H9 (cell line): ENCODE results near the gene SYNE3. TPM values are rescaled to one million over a fixed set of nuclear protein-coding genes. Genes with fewer than 3 reads are reported as not detected.

Experiments
- DNase-seq: peaks from one replicate; pipeline ENCODE4 v3.0.0-alpha.2; 2017
- H2AFZ ChIP-seq: one replicate; pipeline ENCODE4 v1.6.1; 2013; ENCODE audit warnings: mild to moderate bottlenecking, low read length, control low read depth, moderate library complexity
- H2AK5ac ChIP-seq: 2 replicates; pipeline ENCODE4 v1.6.1; 2013; ENCODE audit warnings: low read length, control low read depth, mixed read lengths; ENCODE audit not compliant: insufficient read length
- H2BK120ac ChIP-seq: one replicate; pipeline ENCODE4 v1.6.1; 2013; ENCODE audit warnings: low read depth, mild to moderate bottlenecking, low read length, control low read depth, inconsistent platforms; ENCODE audit not compliant: poor library complexity, severe bottlenecking
- H2BK12ac ChIP-seq: 2 replicates; pipeline ENCODE4 v1.6.1; 2013; ENCODE audit warnings: low read length, control low read depth, mixed read lengths, low read depth; ENCODE audit not compliant: insufficient read length
- H2BK15ac ChIP-seq: 2 replicates; pipeline ENCODE4 v1.6.1; 2013; ENCODE audit warnings: low read depth, low read length, control low read depth
- H2BK20ac ChIP-seq: one replicate; pipeline ENCODE4 v1.6.1; 2013; ENCODE audit warnings: low read depth, mild to moderate bottlenecking, low read length, control low read depth, inconsistent platforms; ENCODE audit not compliant: poor library complexity, severe bottlenecking
- H2BK5ac ChIP-seq: 2 replicates; pipeline ENCODE4 v1.6.1; 2013; ENCODE audit warnings: low read length, control low read depth, mixed read lengths; ENCODE audit not compliant: insufficient read length
- H3K14ac ChIP-seq: 2 replicates; pipeline ENCODE4 v1.6.1; 2013; ENCODE audit warnings: low read length, control low read depth; ENCODE audit not compliant: insufficient read depth
- H3K18ac ChIP-seq: 2 replicates; pipeline ENCODE4 v1.6.1; 2013; ENCODE audit warnings: low read depth, mild to moderate bottlenecking, mixed read lengths, low read length, control low read depth; ENCODE audit not compliant: insufficient read length
- H3K23ac ChIP-seq: 2 replicates; pipeline ENCODE4 v1.6.1; 2013; ENCODE audit warnings: low read length, control low read depth, mixed read lengths, low read depth; ENCODE audit not compliant: insufficient read length
- H3K23me2 ChIP-seq: 2 replicates; pipeline ENCODE4 v1.6.1; 2013; ENCODE audit warnings: low read depth, mild to moderate bottlenecking, mixed read lengths, low read length, control low read depth; ENCODE audit not compliant: insufficient read length, poor library complexity, severe bottlenecking
- H3K27ac ChIP-seq: 2 replicates; pipeline ENCODE4 v1.5.1; 2013; ENCODE audit warnings: low read length, control low read depth, mixed read lengths, low read depth; ENCODE audit not compliant: insufficient read length
- H3K27me3 ChIP-seq: 2 replicates; pipeline ENCODE4 v1.6.1; 2013; ENCODE audit warnings: low read length, control low read depth, inconsistent platforms; ENCODE audit not compliant: insufficient read depth
- H3K4ac ChIP-seq: 2 replicates; pipeline ENCODE4 v1.6.1; 2013; ENCODE audit warnings: low read depth, mild to moderate bottlenecking, control low read depth, inconsistent platforms, low read length, moderate library complexity
- H3K4me1 ChIP-seq: 2 replicates; pipeline ENCODE4 v1.6.1; 2013; ENCODE audit warnings: low read length, control low read depth, inconsistent platforms; ENCODE audit not compliant: insufficient read depth
- H3K4me2 ChIP-seq: 2 replicates; pipeline ENCODE4 v1.6.1; 2013; ENCODE audit warnings: low read length, control low read depth, mixed read lengths; ENCODE audit not compliant: insufficient read length, insufficient read depth
- H3K56ac ChIP-seq: 2 replicates; pipeline ENCODE4 v1.6.1; 2013; ENCODE audit warnings: low read depth, mild to moderate bottlenecking, mixed read lengths, low read length, control low read depth; ENCODE audit not compliant: insufficient read length
- H3K79me1 ChIP-seq: 2 replicates; pipeline ENCODE4 v1.6.1; 2013; ENCODE audit warnings: low read depth, mild to moderate bottlenecking, moderate library complexity, low read length, control low read depth, inconsistent platforms; ENCODE audit not compliant: insufficient read depth, poor library complexity, severe bottlenecking
- H3K79me2 ChIP-seq: 2 replicates; pipeline ENCODE4 v1.6.1; 2013; ENCODE audit warnings: low read length, control low read depth, inconsistent platforms; ENCODE audit not compliant: insufficient read depth
- H3K9ac ChIP-seq: 2 replicates; pipeline ENCODE4 v1.6.1; 2013; ENCODE audit warnings: low read length, control low read depth, mixed read lengths; ENCODE audit not compliant: insufficient read length; ENCODE audit errors: extremely low read depth
- H3K9me3 ChIP-seq: one replicate; pipeline ENCODE4 v1.6.1; 2013; ENCODE audit warnings: low read depth, low read length, inconsistent platforms; ENCODE audit not compliant: control insufficient read depth
- H3T11ph ChIP-seq: one replicate; pipeline ENCODE4 v1.6.1; 2013; ENCODE audit warnings: mild to moderate bottlenecking, low read length, control low read depth, inconsistent platforms
- H4K20me1 ChIP-seq: one replicate; pipeline ENCODE4 v1.6.1; 2013; ENCODE audit not compliant: control insufficient read depth, insufficient read length, insufficient read depth
- H4K5ac ChIP-seq: 2 replicates; pipeline ENCODE4 v1.6.1; 2013; ENCODE audit warnings: low read depth, mild to moderate bottlenecking, mixed read lengths, low read length, control low read depth; ENCODE audit not compliant: insufficient read length
- H4K8ac ChIP-seq: replicated peaks from 2 replicates; pipeline ENCODE4 v1.6.1; 2013; ENCODE audit warnings: low read length, control low read depth, mixed read lengths, low read depth; ENCODE audit not compliant: insufficient read length
- H4K91ac ChIP-seq: 2 replicates; pipeline ENCODE4 v1.6.1; 2013; ENCODE audit warnings: low read depth, mild to moderate bottlenecking, moderate library complexity, mixed read lengths, low read length, control low read depth; ENCODE audit not compliant: insufficient read length
- H3K27ac Mint-ChIP-seq, 3 experiments: 2 replicates in 2 of 3; 3 replicates in 1 of 3; pipeline ENCODE4 v1.8.0; 2020 to 2021; ENCODE audit warnings: mixed read lengths in 3 of 3, mild to moderate bottlenecking in 1 of 3, moderate library complexity in 1 of 3
- H3K27me3 Mint-ChIP-seq: 2 replicates; pipeline ENCODE4 v1.8.0; 2021; ENCODE audit warnings: low read depth, mild to moderate bottlenecking, moderate library complexity, mixed read lengths
- H3K36me3 Mint-ChIP-seq, 3 experiments: 2 replicates in 2 of 3; 3 replicates in 1 of 3; pipeline ENCODE4 v1.8.0; 2020 to 2021; ENCODE audit warnings: low read depth in 3 of 3, mixed read lengths in 3 of 3; ENCODE audit not compliant: insufficient read depth in 1 of 3
- H3K4me1 Mint-ChIP-seq, 2 experiments: 2 replicates each; pipeline ENCODE4 v1.8.0; 2020; ENCODE audit warnings: mixed read lengths in 2 of 2
- H3K4me3 Mint-ChIP-seq, 2 experiments: 2 replicates in 1 of 2; 3 replicates in 1 of 2; pipeline ENCODE4 v1.8.0; 2020 to 2021; ENCODE audit warnings: mild to moderate bottlenecking in 2 of 2, mixed read lengths in 2 of 2, moderate library complexity in 1 of 2
- H3K9me3 Mint-ChIP-seq, 2 experiments: 2 replicates in 1 of 2; 3 replicates in 1 of 2; pipeline ENCODE4 v1.8.0; 2020; ENCODE audit warnings: mild to moderate bottlenecking in 2 of 2, mixed read lengths in 2 of 2, moderate library complexity in 1 of 2
- CTCF ChIP-seq: fragments of 200-600 bp; sonication (generic); conservative IDR thresholded peaks from 3 replicates; pipeline ENCODE4 v1.8.0; 2021; ENCODE audit warnings: antibody characterized with exemption, mild to moderate bottlenecking
- WGBS: extraction: QIAGEN DNeasy Blood & Tissue Kit; methylation state at CpG from one replicate; pipeline ENCODE4 v1.1.7; 2013; ENCODE audit warnings: missing lambda C conversion rate, low lambda C conversion rate, mixed read lengths; ENCODE audit not compliant: insufficient read length; ENCODE audit errors: extremely low coverage; 5-methylcytosine and 5-hydroxymethylcytosine counted together
- total RNA-seq: library from RNA; stranded (reverse); gene quantifications from 2 replicates; pipeline ENCODE4 v1.2.1, GENCODE V29; 2021

The SYNE3 gene
- total RNA-seq, 1 experiment from 2014 or later = 0.11 TPM

GRCh38 chr14:95522556-95522955 lies 6.1 kb upstream of the SYNE3 start:
- Histone ChIP-seq H4K91ac (no peak overlapping the region), H3K56ac (no peak overlapping the region), H3K23me2 (no peaks in the 10 kb centered on the region), H3K14ac (no peak overlapping the region), H2BK12ac (no peak overlapping the region), H2AK5ac (no peak overlapping the region), H3K79me2 (no peaks in the 10 kb centered on the region; the same call in 1 of the 2 replicates), H3K18ac (no peak overlapping the region), H3K23ac (no peak overlapping the region), H2BK5ac (no peak overlapping the region), H4K5ac (no peak overlapping the region), H3K9me3 (no peaks in the 10 kb centered on the region), H4K8ac (no peak overlapping the region), H3T11ph (no peak overlapping the region), H3K9ac (no peak overlapping the region), H2BK15ac (no peak overlapping the region), H3K4me1 (no peaks in the 10 kb centered on the region), H2BK20ac (no peak overlapping the region), H4K20me1 (no peaks in the 10 kb centered on the region), H2AFZ (no peak overlapping the region), H3K4me2 (no peak overlapping the region), H2BK120ac (no peak overlapping the region), H3K27ac (no peak overlapping the region), H3K79me1 (no peaks in the 10 kb centered on the region), H3K4ac (no peak overlapping the region), H3K27me3 (no peaks in the 10 kb centered on the region; the same call in 1 of the 2 replicates)
- no peak overlapping the region for H3K27ac Mint-ChIP-seq
- TF ChIP-seq CTCF = no peak
- H3K36me3 Mint-ChIP-seq = no peaks in the 10 kb centered on the region
- H3K4me3 Mint-ChIP-seq = no peak overlapping the region
- no CpG with 5 or more reads among the region's 4 CpGs for WGBS
- H3K27me3 Mint-ChIP-seq = peaks cover 33% of the 10 kb centered on the region
- DNase-seq = no peak
- H3K4me1 Mint-ChIP-seq = peaks cover 12 to 25% of the 10 kb centered on the region in 2 experiments
- no peaks in the 10 kb centered on the region for H3K9me3 Mint-ChIP-seq
